HG02885 (cell line): ENCODE results near the gene ZFR2.
"Not testable (repeated sequence)": the region's sequence is repeated elsewhere in the genome, so short reads cannot be mapped to it uniquely, and the experiment has no call there.

Source experiments
- ATAC-seq: cut with Tn5 transposase; IDR thresholded peaks from one replicate; pipeline ENCODE4 v1.9.1; 2021; ENCODE audit warnings: mild to moderate bottlenecking; ENCODE audit not compliant: unreplicated experiment, poor library complexity

Gene ZFR2

DNA sequence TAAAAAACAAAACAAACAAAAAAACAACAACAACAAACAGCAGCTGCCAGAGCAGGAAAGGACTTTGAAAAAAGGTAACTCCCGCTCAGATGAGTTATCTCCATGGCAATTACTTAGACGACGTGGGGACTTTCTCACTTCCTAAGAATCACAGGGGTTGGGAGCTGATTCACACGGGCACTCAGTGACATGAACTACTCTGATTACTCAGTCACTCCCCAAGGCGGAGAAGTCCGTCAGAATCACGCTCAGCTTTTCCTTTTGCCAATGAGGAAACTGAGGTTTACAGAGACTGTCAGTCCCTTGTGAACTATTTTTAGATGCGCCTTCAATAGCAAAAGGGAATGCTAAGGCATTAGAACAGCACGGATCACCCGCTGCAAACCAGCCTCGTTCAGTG, 50.4 kb downstream of the ZFR2 start:
- no peak for ATAC-seq

DNA sequence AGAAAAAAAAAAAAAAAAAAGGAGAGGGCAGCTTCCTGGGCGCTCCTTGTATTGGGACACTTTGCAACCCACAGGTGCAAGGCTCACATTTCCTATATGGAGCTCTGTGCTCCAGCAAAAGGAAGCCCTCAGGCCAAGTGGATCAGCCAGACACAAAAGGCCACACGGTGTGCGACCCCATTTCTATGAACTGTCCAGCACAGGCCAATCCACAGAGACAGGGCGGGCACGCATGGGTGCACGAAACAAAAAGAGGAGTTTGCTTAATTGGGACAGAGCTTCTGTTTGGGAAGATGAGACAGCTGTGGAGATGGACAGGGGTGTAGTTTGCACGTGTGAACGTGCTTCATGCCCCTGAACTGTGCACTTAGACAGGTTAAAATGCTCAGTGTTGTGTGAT, 51.1 kb downstream of the ZFR2 start:
- no peak for ATAC-seq

DNA sequence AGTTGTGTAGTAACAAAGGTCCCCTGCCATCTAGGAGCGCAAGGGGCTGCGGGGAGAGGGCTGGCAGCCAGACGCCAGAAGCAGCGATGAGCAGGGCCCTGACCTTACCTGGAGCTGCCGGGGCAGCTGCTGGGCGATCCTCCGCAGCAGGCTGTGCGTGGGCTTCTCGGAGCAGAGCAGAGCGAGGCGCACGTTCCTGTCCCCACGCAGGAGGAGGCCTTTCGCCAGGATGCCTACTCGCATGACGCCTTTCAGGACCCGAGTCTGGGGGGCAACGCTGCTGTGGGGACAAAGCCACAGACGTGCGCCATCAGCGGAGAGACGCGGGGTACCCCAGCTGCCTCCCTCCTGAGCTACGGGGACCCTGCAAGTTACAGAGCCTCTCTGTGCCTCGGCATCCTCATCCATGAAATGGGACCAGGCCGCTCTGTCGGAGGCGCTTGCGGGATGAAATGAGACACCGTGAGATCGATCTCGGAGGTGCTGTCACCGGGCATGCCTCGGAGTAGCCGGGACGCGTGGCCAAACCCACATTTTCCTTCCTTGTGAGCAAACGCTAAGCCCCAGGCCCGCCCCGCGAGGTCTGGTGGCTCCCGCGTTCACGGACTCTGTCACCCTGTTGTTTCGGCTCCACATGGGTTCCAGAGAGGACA, 52.1 kb downstream of the ZFR2 start:
- no peak for ATAC-seq

DNA sequence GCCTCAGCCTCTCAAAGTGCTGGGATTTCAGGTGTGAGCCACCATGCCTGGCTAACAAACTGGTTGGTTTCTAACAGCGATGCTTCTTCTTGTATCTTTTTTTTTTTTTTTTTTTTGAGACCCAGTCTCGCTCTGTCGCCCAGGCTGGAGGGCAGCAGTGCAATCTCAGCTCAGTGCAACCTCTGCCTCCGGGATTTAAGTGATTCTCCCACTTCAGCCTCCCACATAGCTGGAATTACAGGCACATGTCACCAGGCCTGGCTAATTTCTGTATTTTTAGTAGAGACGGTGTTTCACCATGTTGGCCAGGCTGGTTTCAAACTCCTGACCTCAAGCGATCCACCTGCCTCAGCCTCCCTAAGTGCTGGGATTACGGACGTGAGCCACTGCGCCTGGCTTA, 52.7 kb downstream of the ZFR2 start:
- not testable (repeated sequence) for ATAC-seq

DNA sequence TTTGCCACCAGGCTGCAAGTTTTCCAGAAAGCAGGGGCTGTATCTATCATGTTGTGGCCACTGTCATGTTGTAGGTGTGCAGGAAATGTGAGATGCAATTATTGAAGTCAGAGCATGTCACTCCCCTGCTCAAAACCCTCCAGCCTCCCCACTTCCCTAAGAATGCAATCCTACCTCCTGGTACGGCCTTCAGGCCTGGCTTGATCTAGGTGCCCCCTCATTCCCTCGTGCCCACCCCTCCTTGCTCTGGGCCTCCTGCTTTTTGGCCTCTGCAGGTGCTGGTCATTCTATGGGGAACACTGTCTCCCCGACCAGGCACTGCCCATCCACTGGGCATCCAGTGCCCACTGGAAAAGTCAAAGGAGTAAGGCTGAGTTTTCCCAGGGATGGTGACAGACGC, 54.2 kb downstream of the ZFR2 start:
- no peak for ATAC-seq

DNA sequence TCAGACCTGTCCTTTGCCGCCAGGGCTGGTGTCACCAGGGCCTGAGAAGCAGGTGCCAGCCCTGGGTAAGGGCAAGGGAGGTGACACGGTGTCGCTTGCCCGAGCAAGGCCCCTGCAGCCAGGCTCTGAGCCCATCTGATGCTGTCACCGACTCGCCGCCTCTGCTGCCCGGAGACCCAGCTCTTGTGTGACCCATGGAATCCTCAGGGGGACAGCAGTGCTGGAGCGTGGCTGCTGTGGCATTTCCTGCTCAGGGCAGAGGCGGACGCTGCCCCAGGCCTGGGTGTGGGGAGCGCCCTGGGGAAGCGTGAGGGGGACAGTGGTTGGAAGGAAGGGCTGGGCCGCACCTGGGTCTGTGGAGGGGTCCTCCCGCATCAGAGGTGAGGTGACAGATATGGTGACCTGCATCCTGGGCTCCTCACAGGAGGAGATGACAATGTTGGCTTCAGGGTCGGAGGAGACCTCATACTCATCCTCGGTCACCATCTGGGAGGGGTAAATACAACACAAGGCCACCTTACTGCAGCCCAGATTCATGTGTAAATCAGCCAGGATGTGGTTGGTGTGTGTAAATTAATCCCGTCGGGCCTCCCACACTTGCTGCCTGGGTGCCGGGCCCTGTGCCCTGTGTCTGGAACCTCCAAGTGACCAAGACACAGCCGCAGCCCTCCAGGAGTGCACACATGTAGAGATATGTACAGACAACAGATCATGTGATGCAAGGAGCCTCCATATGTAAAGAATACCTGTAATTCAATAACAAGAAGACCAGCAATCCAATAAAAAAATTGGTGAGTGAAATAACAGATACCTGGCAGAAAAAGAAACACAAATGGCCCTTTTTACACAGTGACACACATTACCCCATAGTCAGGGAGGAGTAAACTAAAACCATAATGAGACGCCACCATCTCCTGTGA, 55.1 kb downstream of the ZFR2 start:
- ATAC-seq: no peak

DNA sequence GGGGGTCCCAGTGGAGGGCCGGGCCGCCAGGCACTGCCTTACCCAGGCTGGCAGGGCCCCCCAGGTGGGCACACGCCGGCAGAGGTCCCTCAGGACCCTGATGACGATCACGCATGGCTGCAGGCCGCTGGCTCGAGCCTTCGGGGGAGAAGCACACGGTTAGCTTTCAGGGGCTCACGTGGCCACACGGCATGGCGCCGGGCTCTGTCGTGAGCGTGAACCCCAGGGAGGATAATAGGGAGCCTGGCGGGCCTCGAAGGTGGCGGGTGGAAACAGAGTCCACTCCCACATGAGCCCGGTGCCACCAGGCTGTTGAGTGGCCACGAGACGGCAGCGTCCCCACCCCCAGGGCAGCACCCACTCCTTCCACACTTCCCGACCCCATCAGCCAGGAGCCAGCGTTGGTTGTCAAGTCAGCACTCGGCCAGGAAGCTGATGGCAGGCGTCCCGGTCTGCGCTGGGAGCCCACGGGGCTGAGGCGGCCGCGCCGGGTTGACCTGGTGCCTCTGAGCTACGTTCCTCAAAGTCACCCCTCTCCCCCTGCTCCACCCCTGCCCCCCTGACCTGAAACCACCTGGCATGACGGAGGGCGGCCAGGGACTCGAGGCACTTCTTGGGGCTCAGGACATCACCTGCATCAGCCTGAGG, 58.0 kb downstream of the ZFR2 start:
- ATAC-seq: no peak

DNA sequence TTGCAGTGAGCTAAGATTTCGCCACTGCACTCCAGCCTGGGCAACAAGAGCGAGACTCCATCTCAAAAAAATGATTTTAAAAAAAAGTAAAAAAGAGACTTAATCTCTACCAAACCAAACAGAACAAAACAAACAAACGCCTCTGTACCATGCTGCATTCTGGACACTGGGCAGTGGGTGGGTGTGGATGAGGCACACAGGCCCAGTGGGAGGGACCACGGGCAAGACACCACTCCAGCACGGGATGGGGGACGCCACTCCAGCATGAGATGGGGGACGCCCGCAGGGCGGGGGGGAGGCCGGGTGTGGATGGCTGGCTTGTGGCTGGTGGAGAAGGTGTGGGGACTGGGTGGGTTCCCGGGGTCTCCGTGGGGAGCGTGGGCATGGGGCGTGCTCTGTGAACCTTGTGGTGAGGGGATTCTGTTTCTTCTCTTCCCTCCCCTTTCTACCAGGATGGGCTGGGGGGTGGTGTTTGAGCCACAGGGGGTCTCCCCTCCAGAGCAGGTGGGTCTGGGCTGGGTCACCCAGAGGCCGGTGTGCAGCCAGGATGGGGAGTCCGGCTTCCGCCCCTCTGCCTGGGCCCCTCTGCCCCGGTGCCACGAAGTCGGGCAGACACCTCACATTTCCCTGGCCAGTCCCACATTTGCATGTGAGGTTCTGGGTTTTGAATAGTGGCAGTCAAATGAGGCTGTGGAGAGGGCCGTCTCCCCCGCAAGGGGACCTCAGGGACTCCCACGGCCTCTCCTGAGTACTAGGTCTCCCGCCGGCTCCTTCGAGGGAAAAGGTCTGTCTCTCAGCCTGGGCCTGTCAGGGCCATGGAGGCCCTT, 58.7 kb downstream of the ZFR2 start:
- ATAC-seq: no peak

DNA sequence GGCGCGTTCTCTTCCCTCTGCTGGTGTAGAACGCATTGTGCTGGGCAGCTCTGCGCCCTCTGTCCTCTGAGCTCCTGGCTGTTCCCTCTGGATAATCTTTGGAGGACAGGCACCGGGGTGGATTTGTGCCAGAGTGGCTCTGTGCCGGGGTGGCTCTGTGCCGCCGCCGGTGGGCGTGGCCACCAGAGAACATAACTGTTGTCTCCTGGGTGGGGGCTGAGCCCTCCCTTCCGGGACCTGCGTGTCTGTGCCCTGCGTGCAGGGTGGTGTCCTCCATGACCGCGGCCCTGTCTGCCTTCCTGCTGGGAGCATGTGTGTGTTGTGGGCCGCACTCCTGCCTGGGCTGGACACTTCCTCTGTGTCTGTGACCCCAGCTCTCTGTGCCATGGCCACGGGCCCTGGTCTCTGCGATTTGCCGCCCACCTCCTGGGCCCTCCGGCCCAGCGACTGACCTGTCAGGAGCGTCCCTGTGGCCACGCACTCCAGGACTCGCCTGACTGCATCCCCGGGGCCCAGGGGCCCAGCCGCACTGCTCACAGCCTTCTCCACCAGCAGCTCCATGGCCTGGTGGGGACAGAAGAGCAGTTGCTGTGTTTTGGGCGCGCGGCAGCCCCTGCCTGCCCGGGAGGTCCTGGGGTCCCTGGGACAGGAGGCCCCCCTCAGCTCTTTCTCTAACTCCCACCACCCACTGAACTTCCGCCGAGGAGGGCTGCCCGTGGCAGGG, 60.3 kb downstream of the ZFR2 start:
- no peak for ATAC-seq

DNA sequence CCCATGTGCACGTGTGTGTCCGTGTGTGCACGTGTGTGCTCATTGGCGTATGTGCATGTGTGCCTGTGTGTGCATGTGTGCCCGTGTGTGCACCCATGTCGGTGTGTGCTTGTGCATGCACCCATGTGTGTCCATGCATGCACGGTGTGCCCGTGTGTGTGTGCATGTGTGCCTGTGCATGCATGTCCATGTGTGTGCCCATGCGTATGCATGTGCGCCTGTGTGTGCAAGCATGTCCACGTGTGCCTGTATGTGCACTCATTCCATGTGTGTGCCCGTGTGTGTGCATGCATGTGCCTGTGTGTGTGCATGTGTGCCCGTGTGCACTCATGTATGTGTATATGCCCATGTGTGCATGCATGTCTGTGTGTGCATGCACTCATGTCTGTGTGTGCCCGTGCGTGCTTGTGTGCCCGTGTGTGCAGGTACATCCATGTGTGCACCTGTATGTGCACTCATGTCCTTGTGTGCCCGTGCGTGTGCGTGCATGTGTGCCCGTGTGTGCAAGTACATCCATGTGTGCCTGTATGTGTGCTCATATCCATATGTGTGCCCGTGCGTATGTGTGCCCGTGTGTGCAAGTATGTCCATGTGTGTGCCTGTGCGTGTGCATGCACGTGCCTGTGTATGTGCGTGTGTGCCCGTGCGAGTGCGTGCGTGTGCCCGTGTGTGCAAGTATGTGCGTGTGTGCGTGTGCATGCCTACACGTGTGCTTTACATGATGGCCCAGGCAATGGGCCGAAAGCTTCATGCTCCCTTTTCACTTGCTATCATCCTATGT, 61.1 kb downstream of the ZFR2 start:
- ATAC-seq: no peak

DNA sequence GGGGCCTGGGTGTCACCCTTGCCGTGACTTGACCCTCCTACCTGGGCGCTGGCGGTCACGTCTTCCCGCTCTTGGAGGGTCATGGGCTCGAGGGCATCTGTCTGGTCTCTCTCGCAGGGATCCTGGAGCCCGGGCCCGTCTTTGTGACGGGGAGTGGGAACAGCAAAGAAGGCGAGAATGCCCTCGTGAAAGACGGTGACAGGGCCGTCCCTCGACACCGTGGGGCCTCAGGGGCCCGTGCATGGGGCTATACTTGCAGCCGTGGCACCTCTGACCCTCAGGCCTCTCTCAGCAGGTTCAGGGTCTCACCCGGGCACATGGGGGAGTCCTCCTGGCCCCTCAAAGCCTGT, 61.7 kb downstream of the ZFR2 start:
- no peak for ATAC-seq

DNA sequence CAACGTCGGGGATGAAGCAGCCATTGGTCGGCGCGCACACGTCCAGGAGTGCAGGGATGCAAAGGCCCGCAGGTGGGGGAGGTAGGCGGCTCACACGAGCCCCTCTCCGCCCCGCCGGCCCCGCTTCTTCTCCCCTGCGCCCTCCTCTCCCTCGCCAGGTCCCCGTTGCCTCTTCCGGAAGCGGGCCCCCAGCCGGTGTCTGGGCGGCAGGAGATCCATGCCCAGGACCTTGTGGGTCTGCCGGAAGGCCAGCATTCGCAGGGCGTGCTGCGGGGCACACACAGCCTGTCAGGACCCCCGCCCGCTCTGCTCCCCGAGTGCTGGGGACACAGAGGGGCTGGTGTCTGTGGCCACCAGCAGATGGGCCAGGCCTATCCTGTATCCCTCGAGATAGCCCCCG, 63.0 kb downstream of the ZFR2 start:
- ATAC-seq: no peak

DNA sequence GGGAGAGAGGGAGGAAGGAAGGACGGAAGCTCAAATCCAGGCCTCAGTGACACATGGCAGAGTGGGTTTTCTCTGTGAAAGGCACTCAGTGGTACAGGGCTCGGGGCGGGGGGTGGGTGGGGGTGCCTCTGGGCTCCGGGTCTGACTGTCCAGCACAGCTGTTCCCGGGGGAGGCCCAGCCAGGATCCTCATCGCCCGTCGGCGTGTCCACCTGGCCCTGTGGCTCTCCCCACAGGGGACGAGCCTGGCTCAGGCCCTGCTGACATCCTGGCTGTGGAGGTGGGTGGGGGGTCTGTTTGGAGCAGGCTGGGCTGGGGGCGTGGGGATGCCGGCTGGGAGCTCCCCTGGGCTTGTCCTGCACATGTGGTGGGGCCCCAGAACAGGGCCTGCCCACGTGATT, 64.4 kb downstream of the ZFR2 start:
- ATAC-seq: no peak

DNA sequence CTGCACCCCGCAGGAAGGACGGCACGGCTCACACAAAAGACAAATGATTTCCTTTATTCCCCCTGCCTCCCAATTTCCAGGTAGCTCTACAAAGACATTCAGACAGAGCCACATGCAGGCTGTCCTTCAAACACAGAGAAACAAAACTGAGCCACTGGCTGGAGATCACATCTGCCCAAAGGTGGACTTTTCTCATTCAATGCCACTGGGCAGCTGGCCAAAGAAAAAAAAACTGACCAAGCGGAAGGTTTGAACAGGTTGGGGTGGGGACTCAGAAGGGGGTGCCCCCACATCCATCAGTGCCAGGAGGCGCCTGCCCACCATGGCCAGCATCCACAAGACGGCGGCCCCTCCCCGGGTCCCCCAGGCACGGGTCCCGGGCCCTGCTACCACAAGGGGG, 64.9 kb downstream of the ZFR2 start:
- ATAC-seq: no peak

DNA sequence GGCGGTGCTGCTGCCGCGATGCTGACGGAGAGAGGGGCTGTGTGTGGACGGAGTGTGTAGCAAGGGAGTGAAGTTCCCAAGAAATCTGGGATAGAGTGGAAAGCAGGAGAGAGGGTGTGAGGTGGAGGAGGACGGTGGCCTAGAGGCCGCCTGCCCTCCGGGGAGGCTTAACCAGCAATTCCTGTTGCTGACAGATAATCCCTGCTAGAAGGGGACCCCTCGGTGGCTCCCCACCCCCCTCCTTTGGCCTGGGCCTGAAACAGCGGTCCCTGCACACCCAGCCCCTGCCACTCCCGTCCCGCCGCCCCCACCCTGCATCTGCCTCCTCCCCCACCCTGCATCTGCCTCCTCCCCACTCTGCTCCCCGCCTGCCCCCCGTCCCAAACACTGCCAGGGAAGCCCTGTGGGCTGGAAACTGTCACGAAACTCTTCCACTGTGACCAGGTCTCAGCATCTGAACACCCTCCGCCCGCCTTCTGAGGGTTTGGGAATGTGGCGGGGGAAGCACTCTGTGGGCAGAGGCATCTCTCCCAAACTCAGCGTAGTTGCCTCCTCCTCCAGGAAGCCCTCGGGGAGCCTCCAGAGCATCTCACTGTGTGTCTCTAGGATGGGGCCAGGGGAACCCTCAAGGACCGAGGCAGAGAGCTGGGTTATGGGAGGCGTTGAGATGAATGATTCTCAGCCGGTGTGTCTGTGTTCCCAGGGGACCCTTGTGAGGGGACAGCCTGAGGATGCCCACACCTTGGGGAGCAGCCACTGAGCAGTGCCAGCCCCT, 65.5 kb downstream of the ZFR2 start:
- no peak for ATAC-seq

DNA sequence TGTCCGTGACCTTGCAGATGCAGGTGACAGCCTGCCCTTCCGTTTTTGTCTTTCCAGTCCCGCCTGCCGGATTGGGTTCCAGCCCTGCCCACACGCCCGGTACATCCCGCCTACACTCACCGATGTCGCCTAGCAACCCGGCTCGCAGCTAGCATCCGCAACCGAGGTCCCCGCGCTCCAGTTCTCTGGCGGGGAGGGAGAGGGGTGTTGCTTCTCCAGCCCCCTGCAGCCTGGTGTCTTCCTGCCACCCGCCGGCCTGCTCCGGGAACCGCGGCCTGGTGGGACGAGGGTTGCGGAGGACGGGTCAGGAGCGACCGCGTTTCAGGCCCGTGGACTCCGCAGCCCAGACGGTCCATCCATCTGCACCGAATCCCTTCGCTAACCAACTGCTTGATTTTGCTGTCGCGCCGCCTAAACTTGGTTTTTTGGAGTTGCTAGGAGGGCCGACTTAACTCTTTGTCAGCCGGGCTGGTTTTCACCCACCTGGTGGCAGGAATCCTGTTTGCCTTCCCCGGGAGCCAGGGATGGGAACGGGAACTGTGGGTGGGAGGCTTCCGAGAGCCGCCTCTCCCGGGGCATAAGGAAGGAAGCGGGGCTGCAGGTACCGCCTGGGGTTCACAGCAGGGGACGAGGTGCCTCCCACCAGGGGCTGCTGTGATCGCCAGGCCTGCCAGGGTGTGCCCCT, 67.3 kb downstream of the ZFR2 start:
- ATAC-seq: no peak

DNA sequence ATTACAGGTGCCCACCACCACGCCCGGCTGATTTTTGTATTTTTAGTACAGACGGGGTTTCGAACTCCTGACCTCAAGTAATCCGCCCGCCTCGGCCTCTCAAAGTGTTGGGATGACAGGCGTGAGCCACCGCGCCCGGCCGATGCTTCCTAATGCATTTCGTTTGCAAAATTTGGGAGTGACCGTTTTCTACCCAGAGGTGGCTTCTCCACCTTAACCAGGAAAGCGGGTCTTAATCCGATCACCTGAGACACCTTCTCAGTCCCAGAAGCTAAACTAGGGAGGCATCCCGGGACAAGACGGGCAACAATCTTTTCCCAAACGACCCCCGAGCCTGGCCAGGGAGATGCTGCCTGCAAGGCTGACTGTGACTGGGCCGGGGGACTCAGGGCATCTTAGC, 67.8 kb downstream of the ZFR2 start:
- ATAC-seq: no peak

DNA sequence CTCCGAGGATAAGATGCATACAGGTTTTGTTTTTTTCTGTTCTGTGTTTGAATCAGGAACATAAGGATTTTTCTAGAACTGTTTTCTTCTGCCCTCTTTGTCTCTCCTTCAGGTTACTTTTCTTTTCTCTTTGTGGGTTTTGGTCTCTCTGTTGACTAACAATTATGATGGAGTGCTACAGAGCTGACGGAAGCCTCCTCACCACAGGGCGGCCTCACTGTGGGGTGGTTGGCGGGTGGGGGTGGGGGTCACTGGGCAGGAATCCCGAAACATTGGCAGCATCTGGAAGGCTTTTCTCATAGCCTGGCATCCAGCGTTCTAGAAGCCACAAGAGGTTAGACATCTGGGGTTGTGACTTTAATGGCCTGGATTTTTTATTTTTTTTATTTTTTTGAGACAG, 70.7 kb downstream of the ZFR2 start:
- ATAC-seq: no peak
